Trophoblast cell (in vitro differentiated cells and primary cell): ENCODE measurements around the gene PRKN.

Experiments used
- DNase-seq, 2 donors: peaks; one replicate each; pipeline ENCODE4 v3.0.0-alpha.2; 2016
- H2AFZ ChIP-seq: 2 replicates; pipeline ENCODE4 v1.6.1; 2013; ENCODE audit warnings: low read length, moderate library complexity, mild to moderate bottlenecking; ENCODE audit not compliant: insufficient read depth, poor library complexity
- H2AK5ac ChIP-seq: 2 replicates; pipeline ENCODE4 v1.6.1; 2013; ENCODE audit warnings: mild to moderate bottlenecking, low read length
- H2BK120ac ChIP-seq: 2 replicates; pipeline ENCODE4 v1.6.1; 2013; ENCODE audit warnings: low read length, mild to moderate bottlenecking, moderate library complexity; ENCODE audit not compliant: insufficient read depth, poor library complexity
- H2BK12ac ChIP-seq: 2 replicates; pipeline ENCODE4 v1.6.1; 2013; ENCODE audit warnings: mild to moderate bottlenecking, low read length, moderate library complexity
- H2BK5ac ChIP-seq: 2 replicates; pipeline ENCODE4 v1.6.1; 2013; ENCODE audit warnings: low read length, low read depth, moderate library complexity, mild to moderate bottlenecking; ENCODE audit not compliant: poor library complexity
- H3K14ac ChIP-seq: 2 replicates; pipeline ENCODE4 v1.6.1; 2013; ENCODE audit warnings: mild to moderate bottlenecking, low read length
- H3K18ac ChIP-seq: 2 replicates; pipeline ENCODE4 v1.6.1; 2013; ENCODE audit warnings: mild to moderate bottlenecking, low read length
- H3K23ac ChIP-seq: 2 replicates; pipeline ENCODE4 v1.6.1; 2013; ENCODE audit warnings: low read length
- H3K27ac ChIP-seq: 2 replicates; pipeline ENCODE4 v1.5.1; 2013; ENCODE audit warnings: low read depth, mild to moderate bottlenecking, inconsistent platforms, low read length, moderate library complexity
- H3K27me3 ChIP-seq: 2 replicates; pipeline ENCODE4 v1.6.1; 2013; ENCODE audit warnings: inconsistent platforms, mild to moderate bottlenecking, low read length, moderate library complexity; ENCODE audit not compliant: insufficient read depth
- H3K36me3 ChIP-seq, 2 experiments: 1 replicate in 1 of 2; 2 replicates in 1 of 2; pipeline ENCODE4 v1.6.1; 2013; ENCODE audit warnings: low read length in 2 of 2, mild to moderate bottlenecking in 2 of 2, moderate library complexity in 1 of 2; ENCODE audit not compliant: insufficient read depth in 2 of 2, control insufficient read depth in 1 of 2
- H3K4ac ChIP-seq: 2 replicates; pipeline ENCODE4 v1.6.1; 2013; ENCODE audit warnings: low read depth, mild to moderate bottlenecking, low read length, moderate library complexity
- H3K4me1 ChIP-seq, 2 experiments: 1 replicate in 1 of 2; 2 replicates in 1 of 2; pipeline ENCODE4 v1.6.1; 2013; ENCODE audit warnings: low read length in 2 of 2, mild to moderate bottlenecking in 2 of 2, moderate library complexity in 1 of 2; ENCODE audit not compliant: insufficient read depth in 2 of 2, control insufficient read depth in 1 of 2
- H3K4me2 ChIP-seq: 2 replicates; pipeline ENCODE4 v1.6.1; 2013; ENCODE audit warnings: inconsistent platforms, mild to moderate bottlenecking, low read length, moderate library complexity
- H3K4me3 ChIP-seq: 2 replicates; pipeline ENCODE4 v1.5.1; 2013; ENCODE audit warnings: mild to moderate bottlenecking, low read depth, low read length, inconsistent platforms
- H3K79me1 ChIP-seq: one replicate; pipeline ENCODE4 v1.6.1; 2013; ENCODE audit warnings: low read length
- H3K79me2 ChIP-seq: 2 replicates; pipeline ENCODE4 v1.6.1; 2013; ENCODE audit warnings: low read length, mild to moderate bottlenecking; ENCODE audit not compliant: control insufficient read depth, insufficient read depth, poor library complexity
- H3K9ac ChIP-seq: 2 replicates; pipeline ENCODE4 v1.6.1; 2013; ENCODE audit warnings: mild to moderate bottlenecking, low read length
- H3K9me3 ChIP-seq: 2 replicates; pipeline ENCODE4 v1.6.1; 2013; ENCODE audit warnings: low read depth, mild to moderate bottlenecking, control low read depth, inconsistent platforms, low read length; ENCODE audit not compliant: insufficient read depth
- H4K12ac ChIP-seq: 2 replicates; pipeline ENCODE4 v1.6.1; 2013; ENCODE audit warnings: low read depth, mild to moderate bottlenecking, low read length, moderate library complexity
- H4K8ac ChIP-seq: 2 replicates; pipeline ENCODE4 v1.6.1; 2013; ENCODE audit warnings: low read depth, mild to moderate bottlenecking, low read length, moderate library complexity
- H4K91ac ChIP-seq: one replicate; pipeline ENCODE4 v1.6.1; 2013; ENCODE audit warnings: low read depth, mild to moderate bottlenecking, low read length, moderate library complexity
- WGBS: extraction: QIAGEN DNeasy Blood & Tissue Kit; methylation state at CpG from one replicate; pipeline ENCODE4 v1.1.7; 2013; ENCODE audit warnings: missing lambda C conversion rate; ENCODE audit not compliant: insufficient read length, insufficient coverage; ENCODE audit errors: extremely low coverage; 5-methylcytosine and 5-hydroxymethylcytosine counted together

The PRKN gene

GRCh38 chr6:161367472-161367871, 1360.1 kb downstream of the PRKN start:
- H3K9me3 ChIP-seq = peaks cover 7% of the 10 kb centered on the region
- no peak overlapping the region for H2AFZ ChIP-seq
- no peak overlapping the region for H4K91ac ChIP-seq
- H4K8ac ChIP-seq = no peak overlapping the region
- H2BK12ac ChIP-seq = no peak overlapping the region
- no peak overlapping the region for H2BK120ac ChIP-seq
- H3K36me3 ChIP-seq = no peaks in the 10 kb centered on the region
- no peak overlapping the region for H3K23ac ChIP-seq
- no peaks in the 10 kb centered on the region for H3K79me1 ChIP-seq
- H2BK5ac ChIP-seq = no peak overlapping the region
- H3K79me2 ChIP-seq = no peaks in the 10 kb centered on the region
- no peak overlapping the region for H3K9ac ChIP-seq
- H3K27ac ChIP-seq = no peak overlapping the region
- no peak overlapping the region for H3K4me3 ChIP-seq
- no peak overlapping the region for H4K12ac ChIP-seq
- H3K4me1 ChIP-seq = no peaks in the 10 kb centered on the region
- no peak overlapping the region for H3K4me2 ChIP-seq
- DNase-seq = peak in 1 of 2 donors; percentile 52
- no peak overlapping the region for H2AK5ac ChIP-seq
- no peaks in the 10 kb centered on the region for H3K27me3 ChIP-seq
- H3K14ac ChIP-seq = no peak overlapping the region
- H3K4ac ChIP-seq = no peak overlapping the region
- H3K18ac ChIP-seq = no peak overlapping the region
- WGBS = no CpG with 5 or more reads among the region's 12 CpGs

DNA sequence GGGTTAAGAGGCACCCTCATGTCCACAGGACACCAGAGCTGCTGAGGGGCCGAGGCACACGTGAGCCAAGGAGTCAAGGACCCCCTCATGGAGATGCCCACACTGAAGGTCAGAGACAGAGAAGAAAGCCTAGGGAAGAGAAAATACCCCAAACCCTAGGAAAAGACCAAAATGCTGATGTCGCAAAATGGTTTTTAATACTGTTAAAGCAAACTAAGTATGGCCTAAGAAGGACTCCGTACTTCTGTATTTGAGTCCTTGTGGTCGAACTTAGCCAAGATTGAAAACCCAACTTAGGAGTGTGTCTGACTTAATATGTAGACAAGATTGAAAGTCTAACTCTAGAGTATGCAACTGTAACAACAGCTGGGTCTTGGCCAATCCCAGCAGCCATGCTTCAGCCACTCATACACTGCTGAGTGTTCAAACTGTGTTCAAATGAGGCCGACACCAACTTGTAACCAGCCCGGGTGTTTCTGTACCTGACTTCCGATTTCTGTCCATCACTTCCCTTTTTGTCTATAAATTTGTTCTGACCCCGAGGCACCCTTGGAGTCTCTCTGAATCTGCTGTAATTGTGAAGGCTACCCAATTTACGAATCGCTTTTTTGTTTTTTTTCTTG, 1361.2 kb downstream of the PRKN start:
- H2AK5ac ChIP-seq = no peak overlapping the region
- H3K27ac ChIP-seq = no peak overlapping the region
- no peak overlapping the region for H3K18ac ChIP-seq
- no peak overlapping the region for H3K9ac ChIP-seq
- no peak overlapping the region for H2BK120ac ChIP-seq
- no peak for DNase-seq
- H3K23ac ChIP-seq = no peak overlapping the region
- no peak overlapping the region for H3K4me2 ChIP-seq
- no peak overlapping the region for H2BK12ac ChIP-seq
- H3K4me1 ChIP-seq = no peaks in the 10 kb centered on the region
- no peak overlapping the region for H2BK5ac ChIP-seq
- H3K79me1 ChIP-seq = no peaks in the 10 kb centered on the region
- no peaks in the 10 kb centered on the region for H3K79me2 ChIP-seq
- no peaks in the 10 kb centered on the region for H3K27me3 ChIP-seq
- H3K4me3 ChIP-seq = no peak overlapping the region
- no peak overlapping the region for H4K91ac ChIP-seq
- H3K9me3 ChIP-seq = peaks cover 9% of the 10 kb centered on the region
- H3K36me3 ChIP-seq = no peaks in the 10 kb centered on the region
- no peak overlapping the region for H3K14ac ChIP-seq
- no peak overlapping the region for H3K4ac ChIP-seq
- no peak overlapping the region for H4K12ac ChIP-seq
- no CpG with 5 or more reads among the region's 11 CpGs for WGBS
- H2AFZ ChIP-seq = no peak overlapping the region
- H4K8ac ChIP-seq = no peak overlapping the region

GRCh38 chr6:161365633-161366032, 1361.9 kb downstream of the PRKN start:
- no CpG with 5 or more reads among the region's 6 CpGs for WGBS
- H3K79me2 ChIP-seq = no peaks in the 10 kb centered on the region
- no peak overlapping the region for H2BK5ac ChIP-seq
- no peak overlapping the region for H3K9ac ChIP-seq
- H3K4me1 ChIP-seq = no peaks in the 10 kb centered on the region
- H3K23ac ChIP-seq = no peak overlapping the region
- H2BK120ac ChIP-seq = no peak overlapping the region
- no peak overlapping the region for H3K4me3 ChIP-seq
- no peak overlapping the region for H3K27ac ChIP-seq
- H3K27me3 ChIP-seq = no peaks in the 10 kb centered on the region
- no peaks in the 10 kb centered on the region for H3K36me3 ChIP-seq
- no peak overlapping the region for H3K4me2 ChIP-seq
- no peak overlapping the region for H3K14ac ChIP-seq
- H3K9me3 ChIP-seq = peaks cover 9% of the 10 kb centered on the region
- H4K91ac ChIP-seq = no peak overlapping the region
- H4K12ac ChIP-seq = no peak overlapping the region
- no peak overlapping the region for H2AFZ ChIP-seq
- H2AK5ac ChIP-seq = no peak overlapping the region
- H3K18ac ChIP-seq = no peak overlapping the region
- H3K79me1 ChIP-seq = no peaks in the 10 kb centered on the region
- H4K8ac ChIP-seq = no peak overlapping the region
- DNase-seq = no peak
- no peak overlapping the region for H3K4ac ChIP-seq
- H2BK12ac ChIP-seq = no peak overlapping the region

GRCh38 chr6:161363286-161363685, 1364.3 kb downstream of the PRKN start:
- Histone ChIP-seq H4K12ac (no peak overlapping the region), H3K79me2 (no peaks in the 10 kb centered on the region), H3K4ac (no peak overlapping the region), H3K36me3 (no peaks in the 10 kb centered on the region), H2BK12ac (no peak overlapping the region), H3K79me1 (no peaks in the 10 kb centered on the region), H3K4me3 (no peak overlapping the region), H3K4me2 (no peak overlapping the region), H3K23ac (no peak overlapping the region), H3K4me1 (no peaks in the 10 kb centered on the region), H2BK120ac (no peak overlapping the region), H3K18ac (no peak overlapping the region), H4K8ac (no peak overlapping the region), H3K9ac (no peak overlapping the region), H2BK5ac (no peak overlapping the region), H2AK5ac (no peak overlapping the region), H3K27ac (no peak overlapping the region), H3K9me3 (peaks cover 5% of the 10 kb centered on the region), H3K27me3 (no peaks in the 10 kb centered on the region), H4K91ac (no peak overlapping the region), H3K14ac (no peak overlapping the region), H2AFZ (no peak overlapping the region)
- no peak for DNase-seq
